HFFc6 (cell line): ENCODE measurements around the gene CCDC50. TPM values are rescaled to one million over a fixed set of nuclear protein-coding genes. Genes with fewer than 3 reads are reported as not detected.
A peak's percentile ranks its signal among the peaks of the same experiment; 100 is the strongest.

Experiments
- DNase-seq: peaks from one replicate; pipeline ENCODE4 v3.0.0-alpha.2; 2018
- H3K27ac Mint-ChIP-seq: 2 replicates; pipeline ENCODE4 v1.8.0; 2020; ENCODE audit warnings: mild to moderate bottlenecking, mixed read lengths
- H3K27me3 Mint-ChIP-seq: 2 replicates; pipeline ENCODE4 v1.8.0; 2021; ENCODE audit warnings: mild to moderate bottlenecking, moderate library complexity, mixed read lengths; ENCODE audit not compliant: insufficient read depth
- H3K36me3 Mint-ChIP-seq: 2 replicates; pipeline ENCODE4 v1.8.0; 2021; ENCODE audit warnings: low read depth, mixed read lengths
- H3K4me1 Mint-ChIP-seq: 2 replicates; pipeline ENCODE4 v1.8.0; 2020; ENCODE audit warnings: low read depth, mixed read lengths
- H3K4me3 Mint-ChIP-seq: 2 replicates; pipeline ENCODE4 v1.8.0; 2020; ENCODE audit warnings: mild to moderate bottlenecking, moderate library complexity, mixed read lengths
- H3K9me3 Mint-ChIP-seq: 2 replicates; pipeline ENCODE4 v1.8.0; 2020; ENCODE audit warnings: mild to moderate bottlenecking, mixed read lengths
- total RNA-seq, 6 experiments: library from RNA; stranded (reverse); fragmentation: NEBNext Ultra II Directional; extraction: Animal tissue kit (Norgen Biotek cat#: 25700); gene quantifications; 2 replicates in 1 of 6; 3 replicates in 5 of 6; pipeline ENCODE4 v1.2.3, GENCODE V29; 2021
- TF ChIP-seq, protein P1 (sequence below): fragments of 200-600 bp; sonication (generic); IDR thresholded peaks from 2 replicates; pipeline ENCODE4 v1.5.0; 2021; ENCODE audit warnings: antibody characterized with exemption, mild to moderate bottlenecking

CCDC50 gene
- total RNA-seq, 6 experiments from 2014 or later, result 94.1 to 129 (median 121) TPM

DNA sequence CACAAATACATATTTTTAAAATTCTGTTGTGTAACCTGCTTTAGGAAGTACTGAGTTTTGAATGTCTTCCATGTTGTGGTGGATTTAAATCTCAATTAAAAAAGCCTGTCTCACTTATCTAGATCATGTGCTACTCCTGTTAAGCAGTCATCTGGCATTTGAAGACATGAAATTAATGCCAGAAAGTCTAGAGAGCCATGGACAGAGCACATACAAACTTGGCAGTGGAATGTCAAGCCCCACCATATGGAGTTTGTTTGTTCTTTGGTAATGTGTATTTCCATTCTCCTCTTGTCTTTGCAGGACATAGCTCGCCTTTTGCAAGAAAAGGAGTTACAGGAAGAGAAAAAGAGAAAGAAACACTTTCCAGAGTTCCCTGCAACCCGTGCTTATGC lies 40.4 kb downstream of the CCDC50 start:
- no peak for DNase-seq
- Mint-ChIP-seq H3K4me3 (no peak overlapping the region), H3K4me1 (peaks cover 66% of the 10 kb centered on the region), H3K27ac (no peak overlapping the region), H3K9me3 (no peaks in the 10 kb centered on the region), H3K27me3 (no peaks in the 10 kb centered on the region), H3K36me3 (peaks cover 36% of the 10 kb centered on the region)
- TF ChIP-seq, protein P1, sequence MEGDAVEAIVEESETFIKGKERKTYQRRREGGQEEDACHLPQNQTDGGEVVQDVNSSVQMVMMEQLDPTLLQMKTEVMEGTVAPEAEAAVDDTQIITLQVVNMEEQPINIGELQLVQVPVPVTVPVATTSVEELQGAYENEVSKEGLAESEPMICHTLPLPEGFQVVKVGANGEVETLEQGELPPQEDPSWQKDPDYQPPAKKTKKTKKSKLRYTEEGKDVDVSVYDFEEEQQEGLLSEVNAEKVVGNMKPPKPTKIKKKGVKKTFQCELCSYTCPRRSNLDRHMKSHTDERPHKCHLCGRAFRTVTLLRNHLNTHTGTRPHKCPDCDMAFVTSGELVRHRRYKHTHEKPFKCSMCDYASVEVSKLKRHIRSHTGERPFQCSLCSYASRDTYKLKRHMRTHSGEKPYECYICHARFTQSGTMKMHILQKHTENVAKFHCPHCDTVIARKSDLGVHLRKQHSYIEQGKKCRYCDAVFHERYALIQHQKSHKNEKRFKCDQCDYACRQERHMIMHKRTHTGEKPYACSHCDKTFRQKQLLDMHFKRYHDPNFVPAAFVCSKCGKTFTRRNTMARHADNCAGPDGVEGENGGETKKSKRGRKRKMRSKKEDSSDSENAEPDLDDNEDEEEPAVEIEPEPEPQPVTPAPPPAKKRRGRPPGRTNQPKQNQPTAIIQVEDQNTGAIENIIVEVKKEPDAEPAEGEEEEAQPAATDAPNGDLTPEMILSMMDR, result no peak

DNA sequence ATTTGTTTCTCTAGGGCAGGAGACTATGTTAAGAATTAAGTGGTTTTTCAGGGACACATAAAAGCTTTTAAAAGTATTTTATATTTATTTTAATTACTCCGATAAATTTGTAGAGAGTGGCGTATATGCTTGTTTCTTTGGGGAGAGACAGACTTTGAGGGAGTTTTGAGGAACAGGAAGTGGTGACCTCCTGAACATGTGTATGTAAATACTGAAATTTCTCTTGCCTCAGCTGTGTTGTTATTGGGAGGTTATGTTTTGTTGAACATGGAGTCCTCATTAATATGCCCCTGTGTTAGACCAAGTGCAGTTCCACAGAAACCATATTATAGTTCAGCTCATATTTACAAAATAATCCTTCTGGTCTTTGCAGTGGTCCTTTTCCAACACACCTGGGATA lies 42.9 kb downstream of the CCDC50 start:
- Mint-ChIP-seq H3K9me3 (no peaks in the 10 kb centered on the region), H3K4me1 (peaks cover 68% of the 10 kb centered on the region), H3K27me3 (no peaks in the 10 kb centered on the region), H3K36me3 (peaks cover 39% of the 10 kb centered on the region), H3K4me3 (no peak overlapping the region), H3K27ac (no peak overlapping the region)
- TF ChIP-seq, protein P1, result no peak
- DNase-seq, result no peak

DNA sequence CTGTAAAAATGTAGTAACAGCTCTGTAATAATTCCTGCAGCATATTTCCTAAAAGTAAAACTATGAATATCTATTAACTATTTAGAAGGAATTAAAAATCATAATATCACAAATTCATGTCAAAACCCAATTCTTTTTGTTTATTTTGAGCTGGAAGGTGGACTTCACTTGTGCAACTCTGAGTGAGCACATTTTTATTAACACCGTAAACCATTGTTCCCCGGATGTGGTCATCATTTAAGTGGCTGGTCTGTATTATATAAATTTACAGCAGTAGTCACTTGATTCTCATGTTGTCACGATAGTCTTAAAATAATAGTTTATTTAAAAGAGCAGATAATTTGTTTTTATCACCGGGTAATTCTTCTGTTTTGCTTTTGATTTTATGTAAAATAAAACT lies 44.1 kb downstream of the CCDC50 start:
- no peak overlapping the region for H3K4me3 Mint-ChIP-seq
- H3K27me3 Mint-ChIP-seq, result no peaks in the 10 kb centered on the region
- H3K4me1 Mint-ChIP-seq, result peaks cover 75% of the 10 kb centered on the region
- no peak overlapping the region; the same call in 1 of the 2 replicates for H3K27ac Mint-ChIP-seq
- H3K9me3 Mint-ChIP-seq, result no peaks in the 10 kb centered on the region
- H3K36me3 Mint-ChIP-seq, result peaks cover 41% of the 10 kb centered on the region
- DNase-seq, result no peak
- TF ChIP-seq, protein P1, result no peak

DNA sequence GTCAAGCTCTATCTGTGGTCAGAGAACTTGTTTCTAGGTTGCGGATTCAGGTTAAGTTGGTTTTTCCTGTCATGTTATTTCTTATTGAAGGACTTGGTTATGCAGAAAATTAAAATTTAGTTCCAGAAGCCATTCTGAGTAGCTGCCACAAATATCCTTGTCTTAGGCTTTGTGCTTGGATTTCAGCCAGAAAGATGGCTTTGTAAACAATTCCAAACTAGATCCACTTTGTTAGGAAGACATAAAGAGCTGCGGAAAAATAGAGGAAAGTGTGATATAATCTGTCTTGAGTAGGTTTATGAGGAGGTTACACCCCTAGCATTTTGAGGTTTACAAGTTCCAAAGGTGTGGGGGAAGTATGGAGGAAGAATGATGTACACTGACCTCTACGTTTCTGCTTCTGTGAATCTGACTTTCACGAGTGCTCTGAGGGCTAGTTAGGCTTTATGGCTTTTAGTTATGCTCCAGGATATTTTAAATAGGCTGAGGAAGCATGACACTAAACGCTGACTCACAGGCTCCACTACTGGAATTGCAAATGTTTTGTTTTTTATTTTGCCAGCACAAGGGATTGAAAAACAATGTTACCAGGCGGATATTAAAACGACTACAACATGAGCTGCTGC lies 47.4 kb downstream of the CCDC50 start:
- Mint-ChIP-seq H3K4me3 (peak overlapping the region; percentile 71), H3K4me1 (peaks cover 66% of the 10 kb centered on the region), H3K27me3 (no peaks in the 10 kb centered on the region), H3K27ac (peak overlapping the region; percentile 82), H3K9me3 (no peaks in the 10 kb centered on the region), H3K36me3 (peaks cover 43% of the 10 kb centered on the region)
- peak; percentile 87 for DNase-seq
- TF ChIP-seq, protein P1, result 0 out of 2 replicates have a peak, but pooled peaks have one; percentile 17

DNA sequence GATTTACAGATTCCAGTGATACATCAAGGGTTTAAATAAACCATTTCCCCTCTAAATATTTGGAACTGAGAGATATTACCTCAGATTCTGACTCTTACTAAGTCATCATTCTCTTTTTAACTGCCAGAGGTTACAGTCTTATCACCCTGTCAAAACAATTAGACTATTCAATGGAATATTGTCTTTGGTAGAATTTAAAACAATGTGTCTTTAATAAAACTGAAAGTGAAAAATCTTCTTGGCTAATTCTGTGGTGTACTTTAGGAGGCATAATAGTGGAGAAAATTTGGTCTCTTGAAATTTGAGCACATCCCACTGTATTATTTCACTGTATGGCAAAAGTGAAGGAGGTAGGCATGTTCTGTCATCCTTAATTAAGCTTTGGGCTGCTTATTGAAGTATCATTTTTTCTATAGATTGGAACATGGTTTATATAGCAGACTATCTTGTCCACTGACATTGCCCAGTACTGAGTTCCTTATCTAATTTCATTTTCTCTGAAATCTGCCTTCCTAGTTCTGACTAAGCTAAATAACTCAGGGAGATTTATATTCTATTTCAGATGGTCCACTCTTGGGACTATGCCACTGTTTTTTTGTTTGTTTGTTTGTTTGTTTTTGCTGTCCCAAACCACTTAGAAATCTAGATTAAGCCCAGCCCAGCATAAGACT lies 49.1 kb downstream of the CCDC50 start:
- DNase-seq, result no peak
- Mint-ChIP-seq H3K27me3 (no peaks in the 10 kb centered on the region), H3K4me3 (peak overlapping the region; percentile 15; the same call in 1 of the 2 replicates), H3K36me3 (peaks cover 53% of the 10 kb centered on the region), H3K9me3 (no peaks in the 10 kb centered on the region), H3K4me1 (peaks cover 67% of the 10 kb centered on the region), H3K27ac (peak overlapping the region; percentile 82)
- TF ChIP-seq, protein P1, result no peak
